Sciatic nerve (tissue), 2 donors: ENCODE measurements around the gene ARID4B. TPM values are rescaled to one million over a fixed set of nuclear protein-coding genes. Genes with fewer than 3 reads are reported as not detected.

Source experiments
- ATAC-seq: fragments of 200-7000 bp; cut with Tn5 transposase; one replicate; pipeline ENCODE4 v1.9.1; 2020; ENCODE audit warnings: mild to moderate bottlenecking, moderate library complexity
- DNase-seq: peaks from one replicate; pipeline ENCODE4 v3.0.0-alpha.2; 2020; ENCODE audit warnings: low spot score
- intact Hi-C: fragments of 100-400 bp; cut with DNase I; formaldehyde crosslinking; loops from one replicate; pipeline ENCODE4 v1.14.2; 2022
- total RNA-seq: library from RNA; stranded (reverse); fragmentation: NEBNext Ultra II Directional; extraction: Animal tissue kit (Norgen Biotek cat#: 25700); gene quantifications from one replicate; pipeline ENCODE4 v1.2.1, GENCODE V29; 2021
- donor health status: DM: no; HTN: no; CAD: no.
- donor health status: DM: no; HTN: no; CAD: no.

Gene ARID4B
- total RNA-seq, 1 donor from 2014 or later = 61.3 TPM

DNA sequence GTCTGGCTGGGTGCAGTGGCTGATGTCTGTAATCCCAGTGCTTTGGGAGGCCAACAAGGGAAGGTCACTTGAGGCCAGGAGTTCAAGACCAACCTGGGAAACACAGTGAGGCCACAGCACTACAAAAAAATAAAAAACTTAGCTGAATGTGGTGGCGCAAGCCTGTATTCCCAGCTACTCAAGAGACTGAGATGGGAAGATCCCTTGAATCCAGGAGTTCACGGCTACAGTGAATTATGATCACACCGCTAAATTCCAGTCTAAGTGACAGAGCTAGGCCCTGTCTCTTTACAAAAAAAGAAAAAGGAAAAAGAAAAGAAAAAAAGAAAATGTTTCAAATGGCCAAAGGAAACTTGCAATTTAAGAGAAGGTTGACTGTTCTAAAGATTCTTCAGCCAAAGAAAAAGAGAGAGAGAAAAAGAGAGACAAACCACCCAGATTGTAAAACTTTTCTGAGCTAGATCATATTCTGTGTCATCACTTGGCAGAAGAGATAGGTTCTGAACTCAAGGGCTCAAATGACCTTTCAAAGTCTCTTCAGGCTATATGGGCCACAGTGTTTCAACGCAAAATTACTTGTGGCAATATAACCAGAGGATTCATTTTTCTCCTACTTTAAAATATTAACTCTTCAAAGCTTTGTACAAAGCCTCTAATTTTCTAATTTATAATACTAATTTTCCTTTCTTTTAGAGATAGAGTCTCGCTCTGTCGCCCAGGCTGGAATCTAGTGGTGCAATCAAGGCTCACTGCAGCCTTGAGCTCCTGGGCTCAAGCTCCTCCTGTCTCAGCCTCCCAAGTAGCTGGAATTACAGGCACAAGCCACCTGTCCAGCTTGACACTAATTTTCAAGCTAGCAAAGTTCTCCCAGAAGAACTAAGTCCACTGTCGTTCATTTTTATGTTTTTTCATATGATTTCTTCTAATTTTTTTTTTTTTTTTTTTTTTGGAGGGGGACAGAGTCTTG is 20.5 kb downstream of the ARID4B start:
- DNase-seq (no peak), ATAC-seq (peak; percentile 85)
- intact Hi-C loops = no loop called here

DNA sequence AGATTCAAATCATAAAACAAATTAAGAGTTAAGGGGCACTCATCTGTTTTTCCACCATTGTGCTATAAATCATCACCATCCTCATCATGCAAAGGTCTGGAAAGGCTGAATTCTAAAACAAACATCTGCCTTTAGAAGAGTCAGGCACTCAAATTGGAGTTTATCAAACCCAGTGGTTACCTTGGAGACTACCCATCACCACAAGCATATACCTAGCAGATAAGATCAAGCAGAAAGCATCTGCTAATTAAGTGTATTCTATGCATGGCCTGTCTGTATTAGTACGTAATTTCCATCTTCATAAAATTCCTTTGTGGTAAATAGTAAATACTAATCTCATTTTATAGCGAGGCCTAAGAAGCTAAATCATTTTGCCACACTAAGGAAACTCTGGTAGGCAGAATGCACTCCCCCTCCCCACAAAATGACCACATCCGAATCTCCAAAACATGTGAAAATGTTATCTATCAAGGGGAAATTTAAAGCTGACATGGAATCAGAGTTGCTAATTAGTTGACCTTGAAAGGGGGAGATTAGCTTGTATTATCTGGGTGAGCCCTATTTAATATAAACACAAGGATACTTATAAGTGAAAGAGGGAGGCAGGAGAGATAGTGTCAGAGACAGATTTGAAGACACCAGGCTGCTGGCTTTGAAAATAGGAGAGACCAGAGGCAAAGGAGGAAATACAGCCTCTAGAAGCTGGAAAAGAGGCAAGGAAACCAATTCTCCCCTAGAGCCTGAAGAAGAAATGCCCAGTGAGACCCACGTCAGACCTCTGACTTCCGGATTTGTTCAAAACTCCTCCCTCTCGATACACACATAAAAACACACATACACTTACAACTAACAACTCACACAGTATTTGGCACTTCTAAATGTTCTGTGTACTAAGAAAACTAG is 23.2 kb downstream of the ARID4B start:
- peak; percentile 34 for ATAC-seq
- intact Hi-C loops = no loop called here
- DNase-seq = no peak

DNA sequence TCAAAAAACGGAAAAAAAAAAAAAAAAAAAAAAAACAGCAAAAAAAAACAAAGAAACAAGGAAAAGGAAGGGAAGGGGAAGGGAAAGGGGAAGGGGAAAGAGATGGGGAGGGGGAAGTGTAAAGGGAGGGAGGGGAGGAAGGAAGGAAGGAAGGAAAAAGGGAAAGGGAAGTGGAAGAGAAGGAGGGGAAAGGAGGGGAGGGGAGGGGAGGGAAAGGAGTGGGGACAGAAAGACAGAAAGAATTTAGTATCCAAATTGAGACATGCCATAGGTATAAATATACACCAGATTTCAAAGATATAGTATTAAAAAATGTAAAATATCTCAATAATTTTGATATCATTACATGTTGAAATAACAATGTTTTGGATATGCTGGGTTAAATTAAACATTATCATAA is 25.8 kb downstream of the ARID4B start:
- DNase-seq = no peak
- intact Hi-C loops = no loop called here
- no peak for ATAC-seq

DNA sequence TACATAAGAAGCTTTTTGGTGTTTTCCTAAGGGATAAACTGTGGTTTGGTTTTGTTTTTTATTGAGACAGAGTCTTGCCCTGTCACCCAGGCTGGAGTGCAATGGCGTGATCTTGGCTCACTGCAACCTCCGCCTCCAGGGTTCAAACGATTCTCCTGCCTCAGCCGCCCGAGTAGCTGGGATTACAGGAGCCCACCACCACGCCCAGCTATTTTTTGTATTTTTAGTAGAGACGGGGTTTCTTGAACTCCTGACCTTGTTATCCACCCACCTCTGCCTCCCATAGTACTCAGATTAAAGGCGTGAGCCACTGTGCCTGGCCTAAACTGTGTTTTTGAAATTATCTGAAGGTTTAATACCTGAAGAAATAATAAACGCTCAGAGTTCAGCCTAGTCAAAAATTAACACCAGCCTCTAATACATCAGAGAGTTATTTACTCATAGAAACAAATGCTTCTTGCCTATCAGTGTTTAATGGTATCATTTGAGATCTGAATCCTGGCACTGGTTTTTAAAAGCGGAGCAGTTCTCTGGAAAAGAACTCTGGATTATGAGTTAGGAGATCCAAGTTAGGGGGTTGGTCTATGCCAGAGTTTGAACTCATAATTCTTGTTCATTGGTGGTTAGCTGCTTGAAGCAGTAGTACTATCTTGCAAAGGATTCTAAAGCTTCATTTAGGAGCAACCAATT is 28.7 kb downstream of the ARID4B start:
- intact Hi-C loops = no loop called here
- DNase-seq = no peak
- ATAC-seq = no peak

DNA sequence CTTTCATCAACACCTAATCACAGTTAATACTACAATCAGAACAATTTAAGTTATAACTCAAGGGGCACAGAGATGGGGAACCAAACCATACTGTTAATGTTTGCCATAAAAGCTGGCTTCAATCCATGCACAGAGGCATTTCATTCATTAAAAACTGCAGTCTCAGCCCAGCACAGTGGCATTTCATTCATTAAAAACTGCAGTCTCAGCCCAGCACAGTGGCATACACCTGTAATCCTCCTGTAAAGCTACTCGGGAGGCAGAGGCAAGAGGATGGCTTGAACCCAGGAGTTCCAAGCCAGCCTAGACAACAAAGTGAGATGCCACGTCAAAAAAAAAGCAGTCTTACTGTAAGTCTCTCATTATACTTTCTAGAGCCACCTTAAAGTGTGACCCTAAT is 29.2 kb downstream of the ARID4B start:
- ATAC-seq (no peak), DNase-seq (no peak)
- intact Hi-C loops = no loop called here

DNA sequence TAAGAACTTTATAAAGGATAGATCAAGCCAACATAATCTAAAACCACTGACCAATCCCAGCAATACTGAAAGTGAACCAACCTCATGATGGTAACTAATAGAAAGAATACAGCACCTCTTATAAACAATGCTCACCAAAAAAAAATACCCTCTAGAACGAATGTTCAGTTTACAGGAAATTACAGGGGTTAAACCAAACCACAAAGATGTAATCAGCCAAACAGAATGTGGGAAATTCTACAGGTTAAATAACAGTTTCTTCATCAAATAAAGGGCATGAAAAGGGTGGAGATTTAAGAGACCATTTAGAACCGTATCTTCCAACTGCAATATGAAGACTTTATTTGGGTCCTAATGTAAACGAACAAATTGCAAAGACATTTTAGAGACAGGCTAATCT is 30.4 kb downstream of the ARID4B start:
- ATAC-seq (no peak), DNase-seq (no peak)
- intact Hi-C loops = no loop called here

DNA sequence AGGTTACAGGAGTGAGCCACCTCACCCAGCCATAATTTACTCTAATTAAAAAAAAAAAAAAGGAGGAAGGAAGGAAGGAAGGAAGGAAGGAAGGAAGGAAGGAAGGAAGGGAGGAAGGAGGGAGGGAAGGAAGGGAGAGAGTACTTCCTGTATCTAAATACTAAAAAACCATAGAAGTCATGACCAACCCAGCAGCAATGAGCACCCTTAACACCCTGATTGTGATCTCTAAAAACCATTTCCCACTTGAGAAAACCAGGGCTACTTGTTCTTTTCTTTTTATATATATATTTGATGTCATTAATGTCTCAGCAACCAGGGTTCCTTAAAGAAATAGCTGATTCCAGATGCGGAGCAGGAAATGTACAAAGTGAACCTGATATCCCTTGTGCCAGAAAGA is 31.2 kb downstream of the ARID4B start:
- no peak for ATAC-seq
- no peak for DNase-seq
- intact Hi-C loops = no loop called here

DNA sequence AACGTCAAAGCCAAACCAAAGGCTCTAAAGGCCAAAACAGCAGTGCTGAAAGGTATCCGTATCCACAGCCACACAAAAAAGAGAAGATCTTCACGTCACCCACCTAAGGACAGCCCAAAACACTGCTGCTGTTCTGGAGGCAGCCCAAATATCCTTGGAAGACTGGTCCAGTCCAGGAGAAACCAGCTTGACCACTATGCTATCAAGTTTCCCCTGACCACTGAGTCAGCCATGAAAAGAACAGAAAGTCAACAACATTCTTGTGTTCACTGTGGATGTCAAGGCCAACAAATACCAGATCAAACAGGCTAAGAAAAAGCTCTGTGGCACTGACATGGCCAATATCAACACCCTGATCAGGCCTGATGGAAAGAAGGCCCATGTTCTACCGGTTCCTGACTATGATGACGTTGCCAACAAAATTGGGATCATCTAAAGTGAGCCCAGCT is 32.1 kb downstream of the ARID4B start:
- ATAC-seq = peak; percentile 95
- no peak for DNase-seq
- intact Hi-C loops = no loop called here

DNA sequence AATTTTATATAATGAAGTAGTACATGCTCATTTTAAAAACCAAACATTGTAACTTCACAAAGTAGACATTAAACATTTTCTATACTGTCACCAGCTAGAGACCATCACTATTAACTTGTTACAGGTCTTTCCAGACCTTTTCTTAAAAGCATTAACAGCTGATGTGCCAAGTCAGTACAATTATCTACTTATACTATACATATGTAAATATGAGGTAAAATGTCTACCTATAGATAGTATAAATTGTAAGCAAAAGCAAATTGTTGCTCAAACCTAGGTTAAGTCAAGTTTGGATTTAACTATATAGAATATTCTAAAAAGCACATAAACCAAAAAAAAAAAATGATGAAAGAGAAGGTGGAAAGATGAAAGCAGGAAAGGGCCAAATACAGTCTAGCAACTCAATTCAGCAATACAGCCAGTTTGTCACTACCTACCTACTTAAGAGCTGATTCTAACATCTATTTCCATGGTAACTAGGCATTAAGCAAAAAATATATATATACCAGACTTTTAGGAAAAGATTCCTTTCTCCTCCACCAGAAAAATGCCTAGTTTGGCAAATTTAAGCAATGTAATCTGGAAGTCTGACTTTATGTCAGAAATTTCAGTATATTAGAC is 34.5 kb downstream of the ARID4B start:
- intact Hi-C loops = no loop called here
- ATAC-seq = no peak

DNA sequence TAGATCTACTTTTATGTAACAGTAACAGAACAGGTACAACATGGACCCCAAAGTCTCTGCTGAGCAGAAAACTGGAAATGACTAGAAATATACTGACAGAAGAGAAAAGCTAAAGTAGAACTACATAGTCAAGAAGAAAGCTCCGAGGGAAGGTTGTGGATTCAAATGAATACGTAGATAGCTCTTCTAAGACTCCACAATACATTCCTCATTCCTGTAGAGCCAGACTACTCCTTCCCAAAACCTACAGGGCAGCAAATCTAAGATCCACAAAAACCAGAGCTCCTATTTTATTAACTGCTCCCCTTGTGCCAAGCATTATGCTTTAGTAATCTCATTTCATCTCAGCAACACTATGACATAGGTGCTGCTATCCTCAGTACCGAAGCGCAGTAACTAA is 35.2 kb downstream of the ARID4B start:
- DNase-seq = no peak
- intact Hi-C loops = no loop called here
- no peak for ATAC-seq

More for the DNA sequence above, 34.5 kb downstream of the ARID4B start:
- DNase-seq = no peak

DNA sequence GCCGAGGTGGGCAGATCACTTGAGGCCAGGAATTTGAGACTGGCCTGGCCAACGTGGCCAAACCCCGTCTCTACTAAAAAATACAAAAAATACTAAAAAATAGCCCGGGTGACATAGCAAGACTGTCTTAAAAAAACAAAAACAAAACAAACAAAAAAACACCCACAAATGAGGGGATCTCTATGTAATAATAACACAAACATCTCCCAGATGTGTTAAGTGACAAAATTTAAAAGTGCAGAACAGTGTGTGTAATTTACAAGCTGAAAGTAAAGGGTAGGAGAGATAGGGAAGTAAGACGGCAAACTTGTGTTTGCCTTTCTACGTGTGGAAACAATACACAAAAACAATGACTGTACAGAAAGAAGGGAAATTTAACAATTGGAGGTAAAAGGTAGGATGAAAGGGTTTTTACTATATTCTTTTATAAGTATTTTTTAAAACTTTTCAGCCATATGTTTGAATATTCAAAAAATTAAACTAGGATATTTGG is 36.3 kb downstream of the ARID4B start:
- DNase-seq (no peak), ATAC-seq (no peak)
- intact Hi-C loops = no loop called here

DNA sequence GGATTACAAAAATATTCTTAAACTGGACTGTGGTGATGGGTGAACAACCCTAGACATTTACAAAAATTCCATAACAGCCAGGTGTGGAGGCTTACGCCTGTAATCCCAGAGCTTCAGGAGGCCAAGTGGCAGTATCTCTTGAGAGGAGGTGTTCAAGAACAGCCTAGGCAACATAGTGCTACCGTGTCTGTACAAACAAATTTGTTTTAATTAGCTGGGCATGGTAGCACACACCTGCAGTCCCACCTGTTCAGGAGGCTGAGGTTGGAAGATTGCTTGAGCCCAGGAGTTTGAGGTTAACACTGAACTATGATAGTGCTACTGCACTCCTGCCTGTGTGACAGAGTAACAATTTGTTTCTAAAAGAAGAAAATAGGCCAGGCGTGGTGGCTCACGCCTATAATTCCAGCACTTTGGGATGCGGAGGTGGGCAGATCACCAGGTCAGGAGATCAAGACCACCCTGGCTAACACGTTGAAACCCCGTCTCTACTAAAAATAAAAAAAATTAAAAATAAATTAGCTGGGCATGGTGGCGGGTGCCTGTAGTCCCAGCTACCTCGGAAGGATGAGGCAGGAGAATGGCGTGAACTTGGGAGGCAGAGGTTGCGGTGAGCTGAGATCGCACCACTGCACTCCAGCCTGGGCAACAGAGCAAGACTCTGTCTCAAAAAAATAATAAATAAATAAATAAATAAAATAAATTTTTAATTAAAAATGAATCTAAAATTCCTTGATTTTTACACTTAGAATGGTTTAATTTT is 37.1 kb downstream of the ARID4B start:
- intact Hi-C loops = no loop called here
- no peak for DNase-seq
- ATAC-seq = no peak

DNA sequence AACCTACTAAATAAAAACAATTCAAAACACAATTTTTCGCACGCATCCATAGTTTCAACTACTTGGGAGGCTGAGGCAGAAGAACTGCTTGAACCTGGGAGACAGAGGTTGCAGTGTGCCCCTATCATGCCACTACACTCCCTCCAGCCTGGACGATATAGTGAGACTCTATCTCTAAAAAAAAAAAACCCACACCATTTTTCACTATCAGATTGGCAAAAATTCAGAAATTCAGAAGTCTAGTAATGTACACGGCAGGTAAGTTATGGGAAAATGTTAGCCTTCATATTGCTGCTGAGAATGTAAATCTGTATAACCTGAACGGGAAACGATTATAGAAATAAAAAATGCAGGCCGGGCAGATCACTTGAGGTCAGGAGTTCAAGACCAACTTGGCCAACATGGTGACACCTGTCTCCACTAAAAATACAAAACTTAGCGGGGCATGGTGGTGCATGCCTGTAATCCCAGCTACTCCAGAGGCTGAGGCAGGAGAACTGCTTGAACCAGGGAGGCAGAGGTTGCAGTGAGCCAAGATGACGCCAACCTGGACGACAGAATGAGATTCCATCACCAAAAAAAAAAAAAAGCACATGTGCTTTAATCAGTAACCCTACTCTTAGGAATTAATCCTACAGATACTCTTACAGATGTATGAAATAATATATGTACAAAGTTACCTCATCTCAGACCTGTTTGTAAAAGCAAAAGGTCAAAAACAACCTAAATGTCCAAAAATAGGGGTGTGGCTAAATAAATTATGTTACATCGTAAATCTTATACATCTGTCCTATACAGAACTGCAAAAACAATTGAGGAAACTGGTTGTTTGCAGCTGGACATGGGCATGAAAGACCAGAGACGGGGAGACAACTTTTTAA is 37.9 kb downstream of the ARID4B start:
- no peak for ATAC-seq
- DNase-seq = no peak
- intact Hi-C loops = no loop called here

DNA sequence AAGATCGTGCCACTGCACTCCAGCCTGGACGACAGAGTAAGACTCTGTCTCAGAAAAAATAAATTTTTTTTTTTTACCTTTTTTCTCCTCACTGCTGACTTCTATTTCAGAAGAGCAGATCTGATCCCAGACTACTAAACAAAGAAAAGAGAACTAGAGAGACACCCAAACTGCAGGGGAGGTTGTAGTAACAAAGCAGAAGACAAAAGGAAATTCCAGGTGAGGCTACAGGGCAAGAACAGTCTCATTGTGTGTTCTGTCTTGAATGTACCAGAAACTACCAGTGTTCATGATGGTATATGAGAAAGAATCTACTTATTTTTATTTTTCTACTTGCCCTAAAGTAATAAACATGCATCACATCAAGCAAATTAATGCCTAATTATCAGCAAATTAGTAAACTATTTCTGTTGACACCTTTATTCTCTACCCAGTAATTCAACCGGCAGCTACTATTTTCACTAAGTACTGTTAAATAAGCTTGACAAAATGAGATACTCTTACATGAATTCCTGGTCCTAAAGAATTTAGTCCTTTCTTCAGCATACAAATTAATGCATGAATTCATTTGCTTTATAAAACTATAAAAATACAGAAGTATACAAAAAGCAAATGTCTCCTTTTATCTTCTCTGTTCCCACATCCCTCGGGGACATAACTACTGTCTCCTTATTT is 40.6 kb downstream of the ARID4B start:
- ATAC-seq (no peak), DNase-seq (no peak)

DNA sequence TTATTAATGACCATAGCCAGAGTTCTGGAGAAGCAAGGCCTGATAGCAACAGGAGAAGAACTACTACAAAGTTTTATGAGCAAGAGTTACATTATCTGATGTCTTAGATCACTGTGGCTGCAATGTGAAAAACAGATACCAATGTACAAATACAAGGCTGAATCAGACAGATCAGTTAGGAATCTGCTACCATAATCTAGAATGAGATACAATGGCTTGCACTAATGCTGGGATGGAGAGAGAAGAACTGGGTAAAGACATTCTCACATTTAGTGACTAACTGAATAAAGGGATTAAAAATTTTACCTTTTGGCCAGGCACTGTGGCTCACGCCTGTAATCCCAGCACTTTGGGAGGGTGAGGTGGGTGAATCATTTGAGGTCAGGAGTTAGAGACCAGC is 41.3 kb downstream of the ARID4B start:
- DNase-seq (no peak), ATAC-seq (no peak)
- intact Hi-C loops = no loop called here

More for the DNA sequence above, 40.6 kb downstream of the ARID4B start:
- intact Hi-C loops = no loop called here

DNA sequence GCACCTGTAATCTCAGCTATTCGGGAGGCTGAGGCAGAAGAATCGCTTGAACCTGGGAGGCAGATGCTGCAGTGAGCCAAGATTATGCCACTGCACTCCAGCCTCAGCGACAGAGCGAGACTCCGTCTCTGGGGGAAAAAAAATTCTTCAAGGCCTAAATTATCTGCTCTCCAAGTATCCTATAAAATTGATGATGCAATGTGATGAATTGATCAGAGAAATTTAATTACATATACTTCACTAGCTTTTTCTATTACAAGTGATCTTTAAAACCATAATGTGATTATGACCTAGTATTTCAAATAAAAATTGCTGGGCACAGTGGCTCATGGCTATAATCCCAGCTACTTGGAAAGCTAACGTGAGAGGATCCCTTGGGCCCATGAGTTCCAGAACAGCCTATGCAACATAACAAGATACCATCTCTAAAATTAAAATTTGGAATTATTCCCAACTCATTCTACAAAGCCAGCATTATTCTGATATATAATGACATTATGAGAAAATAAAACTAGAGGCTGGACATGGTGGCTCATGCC is 43.7 kb downstream of the ARID4B start:
- DNase-seq (no peak), ATAC-seq (no peak)
- intact Hi-C loops = no loop called here
